Measurements from ENCODE around the gene WNT6. TPM values are rescaled to one million over a fixed set of nuclear protein-coding genes. Genes with fewer than 3 reads are reported as not detected.

The WNT6 gene
- total RNA-seq, 1 donor from 2014 or later: not detected

DNA sequence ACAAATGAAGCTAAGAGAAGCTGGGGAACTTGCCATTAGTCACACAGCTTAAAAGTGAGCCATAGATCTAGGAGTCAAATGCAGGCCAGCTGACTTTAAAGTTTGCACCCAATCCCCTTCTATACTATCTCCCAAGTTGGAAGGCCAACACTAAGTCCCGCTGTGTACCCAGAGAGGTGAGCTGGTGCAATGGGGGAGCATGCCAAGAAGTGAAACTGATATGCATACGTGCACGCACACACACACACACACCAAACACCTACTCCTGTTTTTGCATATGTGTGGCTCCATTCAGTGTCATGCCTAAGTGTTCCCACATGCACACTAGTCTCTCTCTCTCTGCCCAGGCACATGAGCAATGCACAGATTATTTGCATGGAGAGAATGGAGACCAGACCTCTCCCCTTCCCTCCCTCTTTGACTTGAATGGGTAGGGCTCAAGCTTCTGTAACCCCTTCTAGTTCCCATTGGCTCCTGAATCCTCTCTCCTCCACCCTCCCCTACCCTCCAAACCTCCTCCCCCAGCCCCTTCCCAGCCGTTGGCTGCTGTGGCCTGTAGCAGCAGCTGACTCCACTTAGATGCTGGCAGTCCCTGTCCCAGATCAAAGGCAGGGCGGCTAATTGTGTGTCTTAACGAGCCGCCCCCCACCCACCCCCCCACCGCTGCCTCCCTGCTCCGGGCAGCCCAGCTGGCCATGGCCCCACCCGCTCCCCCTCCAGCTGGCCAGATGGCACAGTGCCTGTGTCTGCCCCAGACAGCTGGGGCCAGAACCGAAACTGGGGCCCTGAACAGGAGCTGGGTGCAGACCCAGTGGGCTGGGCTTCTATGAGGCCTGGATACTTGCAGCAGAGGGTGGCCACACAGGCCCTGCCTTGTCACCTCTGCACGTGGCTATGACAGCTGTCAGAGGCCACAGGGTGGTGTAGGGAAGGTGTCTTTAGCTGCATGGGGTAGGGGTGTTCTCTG lies 26.7 kb downstream of the WNT6 start:
- TF ChIP-seq, protein P1, sequence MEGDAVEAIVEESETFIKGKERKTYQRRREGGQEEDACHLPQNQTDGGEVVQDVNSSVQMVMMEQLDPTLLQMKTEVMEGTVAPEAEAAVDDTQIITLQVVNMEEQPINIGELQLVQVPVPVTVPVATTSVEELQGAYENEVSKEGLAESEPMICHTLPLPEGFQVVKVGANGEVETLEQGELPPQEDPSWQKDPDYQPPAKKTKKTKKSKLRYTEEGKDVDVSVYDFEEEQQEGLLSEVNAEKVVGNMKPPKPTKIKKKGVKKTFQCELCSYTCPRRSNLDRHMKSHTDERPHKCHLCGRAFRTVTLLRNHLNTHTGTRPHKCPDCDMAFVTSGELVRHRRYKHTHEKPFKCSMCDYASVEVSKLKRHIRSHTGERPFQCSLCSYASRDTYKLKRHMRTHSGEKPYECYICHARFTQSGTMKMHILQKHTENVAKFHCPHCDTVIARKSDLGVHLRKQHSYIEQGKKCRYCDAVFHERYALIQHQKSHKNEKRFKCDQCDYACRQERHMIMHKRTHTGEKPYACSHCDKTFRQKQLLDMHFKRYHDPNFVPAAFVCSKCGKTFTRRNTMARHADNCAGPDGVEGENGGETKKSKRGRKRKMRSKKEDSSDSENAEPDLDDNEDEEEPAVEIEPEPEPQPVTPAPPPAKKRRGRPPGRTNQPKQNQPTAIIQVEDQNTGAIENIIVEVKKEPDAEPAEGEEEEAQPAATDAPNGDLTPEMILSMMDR (conservative IDR thresholded peaks at IDR 0.05; ENCODE audit: low read depth, low read length): no peak
- DNase-seq (ENCODE audit: low read depth): no peak
- H3K4me3 ChIP-seq (ENCODE audit: low read depth, low read length): no peak overlapping the region

GRCh38 chr2:218887079-218887478 lies 27.5 kb downstream of the WNT6 start:
- no peak for DNase-seq (ENCODE audit: low read depth)
- TF ChIP-seq, protein P1 (conservative IDR thresholded peaks at IDR 0.05; ENCODE audit: low read depth, low read length): no peak
- H3K4me3 ChIP-seq (ENCODE audit: low read depth, low read length): no peak overlapping the region

DNA sequence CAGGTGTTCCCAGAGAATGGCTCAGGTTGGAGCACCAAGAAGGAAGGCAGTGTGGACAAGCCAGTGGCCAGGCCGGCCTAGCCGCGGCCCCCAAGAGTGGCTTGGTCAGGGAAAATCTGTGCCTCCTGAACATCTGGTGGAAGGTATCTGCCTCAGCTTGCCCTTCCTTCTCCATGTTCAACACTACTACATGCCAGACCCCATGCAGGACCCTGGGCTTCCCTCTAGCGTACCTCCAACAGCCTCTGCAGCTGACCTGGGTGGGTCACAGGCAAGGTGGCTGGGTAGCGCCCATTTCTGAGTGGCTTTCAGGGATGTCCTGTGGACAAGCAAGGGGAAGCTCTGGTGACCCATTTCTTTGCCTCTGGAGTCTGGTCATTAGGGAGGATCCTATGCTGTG lies 28.7 kb downstream of the WNT6 start:
- no peak for DNase-seq (ENCODE audit: low read depth)
- H3K4me3 ChIP-seq (ENCODE audit: low read depth, low read length): no peak overlapping the region
- TF ChIP-seq, protein P1 (conservative IDR thresholded peaks at IDR 0.05; ENCODE audit: low read depth, low read length): no peak

DNA sequence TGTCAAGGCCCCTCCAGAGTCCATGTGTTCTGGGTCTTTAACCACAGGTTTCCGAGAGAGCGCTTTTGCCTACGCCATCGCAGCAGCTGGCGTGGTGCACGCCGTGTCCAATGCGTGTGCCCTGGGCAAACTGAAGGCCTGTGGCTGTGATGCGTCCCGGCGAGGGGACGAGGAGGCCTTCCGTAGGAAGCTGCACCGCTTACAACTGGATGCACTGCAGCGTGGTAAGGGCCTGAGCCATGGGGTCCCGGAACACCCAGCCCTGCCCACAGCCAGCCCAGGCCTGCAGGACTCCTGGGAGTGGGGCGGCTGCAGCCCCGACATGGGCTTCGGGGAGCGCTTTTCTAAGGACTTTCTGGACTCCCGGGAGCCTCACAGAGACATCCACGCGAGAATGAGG lies 30.3 kb downstream of the WNT6 start:
- no peak overlapping the region for H3K4me3 ChIP-seq (ENCODE audit: low read depth, low read length)
- TF ChIP-seq, protein P1 (conservative IDR thresholded peaks at IDR 0.05; ENCODE audit: low read depth, low read length): no peak
- DNase-seq (ENCODE audit: low read depth): no peak

DNA sequence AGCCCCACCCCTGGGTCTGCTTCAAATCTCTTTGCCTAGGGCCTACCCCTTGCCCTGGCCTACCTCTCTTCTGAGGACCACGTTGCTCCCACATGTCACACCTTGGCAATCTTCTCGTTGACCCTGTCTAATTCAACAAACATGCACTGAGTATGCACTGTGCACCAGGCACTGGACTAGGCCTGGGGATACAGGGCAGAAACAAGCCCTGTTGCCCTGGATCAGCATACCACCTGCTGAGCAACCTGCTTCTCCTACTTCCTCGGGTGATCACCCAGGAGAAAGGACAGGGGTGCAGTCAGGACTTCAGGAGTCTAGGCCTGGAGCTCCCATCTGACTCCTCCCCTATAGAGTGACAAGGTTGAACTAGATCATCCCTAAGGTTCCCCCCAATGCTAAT lies 30.8 kb downstream of the WNT6 start:
- TF ChIP-seq, protein P1 (conservative IDR thresholded peaks at IDR 0.05; ENCODE audit: low read depth, low read length): no peak
- H3K4me3 ChIP-seq (ENCODE audit: low read depth, low read length): no peak overlapping the region
- no peak for DNase-seq (ENCODE audit: low read depth)

DNA sequence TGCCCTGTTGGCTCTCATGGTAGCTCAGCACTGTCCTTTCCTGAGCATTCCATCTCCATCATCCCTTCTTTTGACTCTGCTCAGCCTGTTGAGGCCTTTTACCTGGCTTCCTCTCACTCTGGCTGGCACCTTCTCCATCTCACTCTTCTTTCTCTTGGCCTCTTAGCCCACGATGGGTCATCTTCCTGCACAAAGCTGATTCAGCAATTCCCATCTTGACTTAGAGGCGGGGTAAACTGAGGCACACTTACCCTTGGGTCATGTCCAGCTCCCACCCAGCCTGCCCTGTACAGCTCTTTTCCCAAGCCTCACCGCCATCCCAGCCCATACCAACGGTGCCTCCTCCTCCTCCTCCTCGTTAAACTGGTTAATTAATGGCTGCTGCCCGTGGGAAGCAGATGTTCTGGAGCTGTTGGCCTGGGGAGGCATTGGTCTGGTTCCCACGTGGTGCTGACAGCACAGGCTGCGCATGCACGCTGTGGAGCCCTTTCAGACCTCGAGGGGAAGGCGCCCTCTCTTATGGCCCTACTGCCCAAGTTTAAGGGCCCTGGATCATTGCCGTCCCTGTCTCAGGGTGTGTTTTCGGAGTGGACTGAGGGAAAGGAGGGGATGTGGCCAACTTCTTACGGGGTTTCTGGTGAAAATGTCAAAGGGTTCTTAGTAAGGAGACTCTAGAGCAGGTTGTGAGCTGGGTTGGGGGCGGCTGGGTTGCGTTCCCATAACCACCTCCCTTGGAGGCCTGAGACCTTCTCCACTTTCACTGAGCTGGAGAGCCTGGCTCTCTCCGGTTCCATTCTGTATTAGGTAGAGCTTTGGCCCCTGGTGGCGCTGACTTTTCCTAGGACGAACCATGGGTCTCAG lies 31.9 kb downstream of the WNT6 start:
- TF ChIP-seq, protein P1 (conservative IDR thresholded peaks at IDR 0.05; ENCODE audit: low read depth, low read length): no peak
- no peak overlapping the region for H3K4me3 ChIP-seq (ENCODE audit: low read depth, low read length)
- DNase-seq (ENCODE audit: low read depth): no peak
